HepG2 (cell line): ENCODE measurements around the gene MCOLN1. TPM values are rescaled to one million over a fixed set of nuclear protein-coding genes. Genes with fewer than 3 reads are reported as not detected.
A peak's percentile ranks its signal among the peaks of the same experiment; 100 is the strongest.

Experiments
- ARID2 ChIP-seq: sonication (generic); formaldehyde crosslinking; IDR thresholded peaks from 2 replicates; pipeline ENCODE4 v1.8.1; 2022; ENCODE audit warnings: mild to moderate bottlenecking, missing genetic modification reagents, borderline replicate concordance
- GFI1 ChIP-seq: sonication (generic); formaldehyde crosslinking; IDR thresholded peaks from 2 replicates; pipeline ENCODE4 v1.5.0; 2020; ENCODE audit warnings: missing genetic modification reagents, mild to moderate bottlenecking, borderline replicate concordance
- HDAC1 ChIP-seq: sonication (generic); formaldehyde crosslinking; IDR thresholded peaks from 2 replicates; pipeline ENCODE4 v1.5.1; 2020; ENCODE audit warnings: mild to moderate bottlenecking, missing genetic modification reagents
- HOXA3 ChIP-seq: sonication (generic); formaldehyde crosslinking; IDR thresholded peaks from 2 replicates; pipeline ENCODE4 v1.5.0; 2020; ENCODE audit warnings: missing genetic modification reagents
- KAT8 ChIP-seq: IDR thresholded peaks from 2 replicates; pipeline ENCODE4 v1.6.1; 2016; ENCODE audit warnings: missing genetic modification reagents, missing compliant biosample characterization
- LRRFIP1 ChIP-seq: sonication (generic); formaldehyde crosslinking; conservative IDR thresholded peaks from 2 replicates; pipeline ENCODE4 v1.4.0; 2020; ENCODE audit warnings: missing genetic modification reagents
- PAX8 ChIP-seq: sonication (generic); formaldehyde crosslinking; IDR thresholded peaks from 2 replicates; pipeline ENCODE4 v1.8.0; 2022; ENCODE audit warnings: mild to moderate bottlenecking, missing genetic modification reagents, borderline replicate concordance
- RXRB ChIP-seq: IDR thresholded peaks from 2 replicates; pipeline ENCODE4 v1.6.1; 2016; ENCODE audit warnings: borderline replicate concordance, missing genetic modification reagents, missing compliant biosample characterization
- SALL2 ChIP-seq: sonication (generic); formaldehyde crosslinking; IDR thresholded peaks from 2 replicates; pipeline ENCODE4 v1.8.1; 2023; ENCODE audit warnings: mild to moderate bottlenecking, missing genetic modification reagents, inconsistent platforms
- TRIM24 ChIP-seq: sonication (generic); formaldehyde crosslinking; IDR thresholded peaks from 2 replicates; pipeline ENCODE4 v1.8.0; 2022; ENCODE audit warnings: mild to moderate bottlenecking, missing genetic modification reagents
- ZIK1 ChIP-seq: sonication (generic); formaldehyde crosslinking; IDR thresholded peaks from 2 replicates; pipeline ENCODE4 v1.5.0; 2020; ENCODE audit warnings: mild to moderate bottlenecking, low read depth, missing genetic modification reagents, borderline replicate concordance
- ZNF20 ChIP-seq: sonication (generic); formaldehyde crosslinking; IDR thresholded peaks from 2 replicates; pipeline ENCODE4 v1.4.0; 2020; ENCODE audit warnings: mild to moderate bottlenecking, moderate library complexity, missing genetic modification reagents
- ZNF562 ChIP-seq: sonication (generic); formaldehyde crosslinking; IDR thresholded peaks from 2 replicates; pipeline ENCODE4 v1.8.0; 2022; ENCODE audit warnings: missing genetic modification reagents, borderline replicate concordance
- ZNF609 ChIP-seq: sonication (generic); formaldehyde crosslinking; IDR thresholded peaks from 2 replicates; pipeline ENCODE4 v1.4.0; 2020; ENCODE audit warnings: mild to moderate bottlenecking, missing genetic modification reagents, borderline replicate concordance
- ZNF644 ChIP-seq: IDR thresholded peaks from 2 replicates; pipeline ENCODE4 v1.6.1; 2016; ENCODE audit warnings: low read depth
- ZNF878 ChIP-seq: sonication (generic); formaldehyde crosslinking; IDR thresholded peaks from 2 replicates; pipeline ENCODE4 v1.8.1; 2023; ENCODE audit warnings: mild to moderate bottlenecking, missing genetic modification reagents, moderate library complexity
- ZSCAN31 ChIP-seq: sonication (generic); formaldehyde crosslinking; IDR thresholded peaks from 2 replicates; pipeline ENCODE4 v1.5.0; 2020; ENCODE audit warnings: low read depth, mild to moderate bottlenecking, missing genetic modification reagents
- polyA plus RNA-seq, 8 experiments: library from polyadenylated mRNA; depleted of rRNA in 3 of 8; stranded (reverse) in 7 of 8; unstranded in 1 of 8; fragments of >200 nt; fragmentation: Illumina TruSeq in 4 of 8; extraction: Trizol in 4 of 8; gene quantifications; 2 replicates each; pipeline versions ENCODE4 v1.2.1 to v1.2.3, GENCODE V29; 2011 to 2016; ENCODE audit warnings: low read depth in 4 of 8, missing spikeins in 1 of 8, mixed read lengths in 1 of 8; ENCODE audit not compliant: insufficient read depth in 1 of 8
- total RNA-seq, 5 experiments: library from RNA; depleted of rRNA; stranded (reverse); fragments of >200 nt; fragmentation: Illumina TruSeq; extraction: Trizol; gene quantifications; 2 replicates each; pipeline ENCODE4 v1.2.3, GENCODE V29; 2016; ENCODE audit warnings: low read depth in 1 of 5
- TF ChIP-seq, protein P1 (sequence below): IDR thresholded peaks from 2 replicates; pipeline ENCODE4 v1.6.1; 2016; ENCODE audit warnings: low read depth, control low read depth
- TF ChIP-seq, protein P2 (sequence below): fragments of 450-650 bp; IDR thresholded peaks from 2 replicates; pipeline ENCODE4 v1.6.1; 2017; ENCODE audit warnings: mild to moderate bottlenecking

The MCOLN1 gene
- total and polyA plus RNA-seq, 2 of the 13 experiments (the other 11 are each of a cell fraction or from before 2014, with no cell fraction given), result 3.4 to 15.7 TPM

DNA sequence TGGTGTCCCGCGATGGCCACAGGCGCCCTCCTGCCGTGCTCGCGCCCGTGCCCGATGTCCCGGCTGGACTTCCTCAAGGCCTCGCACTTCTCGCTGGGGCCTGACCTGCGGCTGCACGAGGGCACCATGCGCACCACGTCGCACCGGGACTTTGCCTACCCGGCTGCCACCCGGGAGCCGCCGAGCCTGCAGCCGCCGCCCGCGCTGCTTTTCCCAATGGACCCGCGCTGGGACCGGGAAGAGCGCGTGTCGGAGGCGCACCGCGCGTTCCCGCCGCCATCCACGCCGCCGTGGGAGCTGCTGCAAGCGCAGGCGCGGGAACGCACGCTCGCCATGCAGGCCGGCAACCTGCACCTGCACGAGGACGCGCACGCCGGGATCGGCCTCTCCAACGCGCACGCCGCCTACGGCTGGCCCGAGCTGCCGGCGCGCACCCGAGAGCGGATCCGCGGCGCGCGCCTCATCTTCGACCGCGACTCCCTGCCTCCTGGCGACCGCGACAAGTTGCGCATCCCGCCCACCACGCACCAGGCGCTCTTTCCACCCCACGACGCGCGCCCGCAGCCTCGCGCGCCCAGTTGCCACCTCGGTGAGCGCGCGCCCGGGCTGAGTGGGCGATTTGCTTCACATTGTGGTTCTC is 21.5 kb upstream of the MCOLN1 start (continued):
- TF ChIP-seq ZIK1 (CRISPR knock-in tag) (no peak), LRRFIP1 (CRISPR knock-in tag) (no peak), GFI1 (CRISPR knock-in tag) (no peak), TRIM24 (CRISPR knock-in tag) (no peak), HDAC1 (CRISPR knock-in tag) (peak; percentile 57; the same call in 1 of the 2 replicates), ARID2 (CRISPR knock-in tag) (no peak), KAT8 (no peak), ZSCAN31 (CRISPR knock-in tag) (no peak), ZNF609 (CRISPR knock-in tag) (no peak), ZNF20 (CRISPR knock-in tag) (no peak), RXRB (CRISPR knock-in tag) (no peak), ZNF644 (no peak), ZNF878 (CRISPR knock-in tag) (no peak), ZNF562 (CRISPR knock-in tag) (0 out of 2 replicates have a peak, but pooled peaks have one; percentile 32), HOXA3 (peak; percentile 60), PAX8 (CRISPR knock-in tag) (no peak), SALL2 (CRISPR knock-in tag) (no peak)
- TF ChIP-seq, protein P1, sequence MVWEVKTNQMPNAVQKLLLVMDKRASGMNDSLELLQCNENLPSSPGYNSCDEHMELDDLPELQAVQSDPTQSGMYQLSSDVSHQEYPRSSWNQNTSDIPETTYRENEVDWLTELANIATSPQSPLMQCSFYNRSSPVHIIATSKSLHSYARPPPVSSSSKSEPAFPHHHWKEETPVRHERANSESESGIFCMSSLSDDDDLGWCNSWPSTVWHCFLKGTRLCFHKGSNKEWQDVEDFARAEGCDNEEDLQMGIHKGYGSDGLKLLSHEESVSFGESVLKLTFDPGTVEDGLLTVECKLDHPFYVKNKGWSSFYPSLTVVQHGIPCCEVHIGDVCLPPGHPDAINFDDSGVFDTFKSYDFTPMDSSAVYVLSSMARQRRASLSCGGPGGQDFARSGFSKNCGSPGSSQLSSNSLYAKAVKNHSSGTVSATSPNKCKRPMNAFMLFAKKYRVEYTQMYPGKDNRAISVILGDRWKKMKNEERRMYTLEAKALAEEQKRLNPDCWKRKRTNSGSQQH (CRISPR knock-in tag), result no peak
- TF ChIP-seq, protein P2, sequence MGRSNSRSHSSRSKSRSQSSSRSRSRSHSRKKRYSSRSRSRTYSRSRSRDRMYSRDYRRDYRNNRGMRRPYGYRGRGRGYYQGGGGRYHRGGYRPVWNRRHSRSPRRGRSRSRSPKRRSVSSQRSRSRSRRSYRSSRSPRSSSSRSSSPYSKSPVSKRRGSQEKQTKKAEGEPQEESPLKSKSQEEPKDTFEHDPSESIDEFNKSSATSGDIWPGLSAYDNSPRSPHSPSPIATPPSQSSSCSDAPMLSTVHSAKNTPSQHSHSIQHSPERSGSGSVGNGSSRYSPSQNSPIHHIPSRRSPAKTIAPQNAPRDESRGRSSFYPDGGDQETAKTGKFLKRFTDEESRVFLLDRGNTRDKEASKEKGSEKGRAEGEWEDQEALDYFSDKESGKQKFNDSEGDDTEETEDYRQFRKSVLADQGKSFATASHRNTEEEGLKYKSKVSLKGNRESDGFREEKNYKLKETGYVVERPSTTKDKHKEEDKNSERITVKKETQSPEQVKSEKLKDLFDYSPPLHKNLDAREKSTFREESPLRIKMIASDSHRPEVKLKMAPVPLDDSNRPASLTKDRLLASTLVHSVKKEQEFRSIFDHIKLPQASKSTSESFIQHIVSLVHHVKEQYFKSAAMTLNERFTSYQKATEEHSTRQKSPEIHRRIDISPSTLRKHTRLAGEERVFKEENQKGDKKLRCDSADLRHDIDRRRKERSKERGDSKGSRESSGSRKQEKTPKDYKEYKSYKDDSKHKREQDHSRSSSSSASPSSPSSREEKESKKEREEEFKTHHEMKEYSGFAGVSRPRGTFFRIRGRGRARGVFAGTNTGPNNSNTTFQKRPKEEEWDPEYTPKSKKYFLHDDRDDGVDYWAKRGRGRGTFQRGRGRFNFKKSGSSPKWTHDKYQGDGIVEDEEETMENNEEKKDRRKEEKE, result no peak
